Posterior cingulate gyrus (tissue), 11 donors: ENCODE data around the gene MARCHF10.

ENCODE experiments used
- DNase-seq, 10 donors: peaks; one replicate each; pipeline versions ENCODE4 v3.0.0 to v3.0.0-alpha.2; 2020 to 2021; ENCODE audit warnings: mixed read lengths in 3 of 10
- intact Hi-C: fragments of 100-400 bp; cut with DNase I; formaldehyde crosslinking; loops from one replicate; pipeline ENCODE4 v1.15.1; 2023

MARCHF10 gene

GRCh38 chr17:62725791-62726249 is 82.3 kb downstream of the MARCHF10 start:
- DNase-seq: no peak
- intact Hi-C loops: no loop called here

GRCh38 chr17:62724398-62725146 is 83.5 kb downstream of the MARCHF10 start:
- peak in 5 of 10 donors; percentile 22 to 89 (median 50) for DNase-seq
- intact Hi-C loops: no loop called here

GRCh38 chr17:62723842-62724241 is 84.3 kb downstream of the MARCHF10 start:
- DNase-seq: no peak
- intact Hi-C loops: no loop called here

GRCh38 chr17:62722625-62723024 is 85.5 kb downstream of the MARCHF10 start:
- no peak for DNase-seq
- intact Hi-C loops: no loop called here

- no peak for DNase-seq
- intact Hi-C loops: no loop called here
Observed at GRCh38 chr17:62720126-62720850, 87.8 kb downstream of the MARCHF10 start.

GRCh38 chr17:62719586-62719985 is 88.5 kb downstream of the MARCHF10 start:
- no peak for DNase-seq
- intact Hi-C loops: no loop called here

GRCh38 chr17:62718429-62718828 is 89.7 kb downstream of the MARCHF10 start:
- intact Hi-C loops: no loop called here
- no peak for DNase-seq

- no peak for DNase-seq
- intact Hi-C loops: no loop called here
Observed at GRCh38 chr17:62717889-62718288, 90.2 kb downstream of the MARCHF10 start.

GRCh38 chr17:62717589-62717855 is 90.6 kb downstream of the MARCHF10 start:
- intact Hi-C loops: no loop called here
- no peak for DNase-seq

- DNase-seq: peak in 1 of 10 donors; percentile 79
- intact Hi-C loops: no loop called here
Observed at GRCh38 chr17:62716834-62717588, 91.1 kb downstream of the MARCHF10 start.

GRCh38 chr17:62715882-62716390 is 92.2 kb downstream of the MARCHF10 start:
- intact Hi-C loops: no loop called here
- DNase-seq: no peak

GRCh38 chr17:62714016-62714777 is 93.9 kb downstream of the MARCHF10 start:
- DNase-seq: no peak

GRCh38 chr17:62713086-62713881 is 94.8 kb downstream of the MARCHF10 start:
- intact Hi-C loops: no loop called here
- no peak for DNase-seq

More at GRCh38 chr17:62714016-62714777, 93.9 kb downstream of the MARCHF10 start:
- intact Hi-C loops: no loop called here

- intact Hi-C loops: no loop called here
- DNase-seq: no peak
Observed at GRCh38 chr17:62712171-62712581, 95.9 kb downstream of the MARCHF10 start.

- DNase-seq: peak in 1 of 10 donors; percentile 7
- intact Hi-C loops: no loop called here
Observed at GRCh38 chr17:62708587-62708986, 99.5 kb downstream of the MARCHF10 start.

GRCh38 chr17:62707425-62707739 is 100.7 kb downstream of the MARCHF10 start:
- peak in 1 of 10 donors; percentile 13 for DNase-seq
- intact Hi-C loops: no loop called here

GRCh38 chr17:62706598-62707424 is 101.3 kb downstream of the MARCHF10 start:
- intact Hi-C loops: no loop called here
- peak in 1 of 10 donors; percentile 52 for DNase-seq

GRCh38 chr17:62705778-62706597 is 102.1 kb downstream of the MARCHF10 start:
- DNase-seq: peak in 7 of 10 donors; percentile 49 to 91 (median 72)
- intact Hi-C loops: no loop called here
